ENCODE measurements around the gene CNFN. TPM values are rescaled to one million over a fixed set of nuclear protein-coding genes. Genes with fewer than 3 reads are reported as not detected.
A peak's percentile ranks its signal among the peaks of the same experiment; 100 is the strongest.

Gene CNFN, protein sequence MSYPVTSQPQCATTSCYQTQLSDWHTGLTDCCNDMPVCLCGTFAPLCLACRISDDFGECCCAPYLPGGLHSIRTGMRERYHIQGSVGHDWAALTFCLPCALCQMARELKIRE
- polyA plus RNA-seq = 10 to 100 TPM in 1 of 4 donors, 1 to 10 TPM in 3; 5.8 to 28.1 (median 9.0) TPM
- long read RNA-seq, donor 1, partial matches to known transcripts = 39 of 39 reads
- long read RNA-seq, donor 1, other reads (novel, unspliced or antisense) = 0 of 39 reads
- long read RNA-seq, donor 2, partial matches to known transcripts = 9 of 9 reads
- long read RNA-seq, donor 2, other reads (novel, unspliced or antisense) = 0 of 9 reads
- long read RNA-seq, donor 3, partial matches to known transcripts = 13 of 13 reads
- long read RNA-seq, donor 3, other reads (novel, unspliced or antisense) = 0 of 13 reads
- long read RNA-seq, donor 4 = 0 reads
- long read RNA-seq, donor 5, partial matches to known transcripts = 8 of 8 reads
- long read RNA-seq, donor 5, other reads (novel, unspliced or antisense) = 0 of 8 reads
- long read RNA-seq, donor 6, partial matches to known transcripts = 24 of 24 reads
- long read RNA-seq, donor 6, other reads (novel, unspliced or antisense) = 0 of 24 reads
- long read RNA-seq, donor 7 = 0 reads
- long read RNA-seq, donor 8 = 0 reads
- long read RNA-seq, donor 9 = 0 reads
- long read RNA-seq, donor 10, partial matches to known transcripts = 5 of 5 reads
- long read RNA-seq, donor 10, other reads (novel, unspliced or antisense) = 0 of 5 reads

- no peak within 1 kb of the TSS for H3K27ac ChIP-seq (ENCODE audit: low read depth in 1 of 3, low read length in 2 of 3)
- H3K9me3 ChIP-seq (ENCODE audit: control insufficient read depth in 2 of 2, insufficient read depth in 1 of 2, low read depth in 1 of 2, low read length in 1 of 2) = no peaks in the 10 kb centered on the region
- FAIRE-seq = no peak
- no peak for DNase-seq
- peaks cover 0 to 34% (median 0%) of the 10 kb centered on the region in 3 donors for H3K27me3 ChIP-seq (ENCODE audit: control insufficient read depth in 3 of 3, insufficient read depth in 3 of 3, low read length in 3 of 3)
- H3K4me3 ChIP-seq (ENCODE audit: low read depth in 1 of 3, low read length in 3 of 3) = no peak within 1 kb of the TSS
- WGBS, 3 donors = 49 to 54% (median 54%) methylated on average over 12 of the region's 12 CpGs
- no peaks in the 10 kb centered on the region for H3K36me3 ChIP-seq (ENCODE audit: control insufficient read depth in 3 of 3, insufficient read depth in 2 of 3, low read depth in 1 of 3, low read length in 3 of 3)
- H3K4me1 ChIP-seq (ENCODE audit: control insufficient read depth in 3 of 3, insufficient read depth in 2 of 3, low read depth in 1 of 3, low read length in 2 of 3) = peaks cover 0 to 6% (median 0%) of the 10 kb centered on the region in 3 donors
These were observed at the start of gene CNFN for GRCh38 chr19:42389899-42390298. TSS of gene CNFN (minus strand) at chr19:42390297. CDS start at chr19:42389037, 1,260 bp downstream.

DNA sequence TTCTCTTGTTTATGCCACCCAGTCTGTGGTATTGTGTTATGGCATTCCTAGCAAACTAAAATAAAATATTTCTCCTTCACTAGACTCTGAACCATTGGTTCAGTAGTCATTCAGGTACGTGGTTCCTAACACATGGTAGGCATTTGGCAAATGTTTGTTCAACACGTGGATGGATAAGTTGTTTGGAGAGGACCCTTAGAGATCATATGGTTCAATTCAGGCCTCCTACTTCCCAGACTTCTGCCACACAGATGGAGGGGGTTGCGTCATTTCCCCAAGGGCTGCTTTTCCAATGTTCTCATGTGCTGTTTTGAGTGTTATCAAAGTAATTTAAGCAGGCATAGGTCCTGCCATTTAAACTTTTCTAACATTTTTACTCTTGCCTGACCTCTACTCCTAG is 45.9 kb upstream of the CNFN start:
- DNase-seq (no peak), FAIRE-seq (no peak)
- WGBS, 3 donors = 78 to 80% (median 78%) methylated on average over 3 of the region's 3 CpGs
- Histone ChIP-seq H3K27me3 (ENCODE audit: control insufficient read depth in 3 of 3, insufficient read depth in 3 of 3, low read length in 3 of 3) (no peaks in the 10 kb centered on the region), H3K4me1 (ENCODE audit: control insufficient read depth in 3 of 3, insufficient read depth in 2 of 3, low read depth in 1 of 3, low read length in 2 of 3) (peaks cover 0 to 20% (median 3%) of the 10 kb centered on the region in 3 donors), H3K36me3 (ENCODE audit: control insufficient read depth in 3 of 3, insufficient read depth in 2 of 3, low read depth in 1 of 3, low read length in 3 of 3) (no peaks in the 10 kb centered on the region), H3K4me3 (ENCODE audit: low read depth in 1 of 3, low read length in 3 of 3) (no peak overlapping the region), H3K9me3 (ENCODE audit: control insufficient read depth in 2 of 2, insufficient read depth in 1 of 2, low read depth in 1 of 2, low read length in 1 of 2) (no peaks in the 10 kb centered on the region), H3K27ac (ENCODE audit: low read depth in 1 of 3, low read length in 2 of 3) (no peak overlapping the region)

DNA sequence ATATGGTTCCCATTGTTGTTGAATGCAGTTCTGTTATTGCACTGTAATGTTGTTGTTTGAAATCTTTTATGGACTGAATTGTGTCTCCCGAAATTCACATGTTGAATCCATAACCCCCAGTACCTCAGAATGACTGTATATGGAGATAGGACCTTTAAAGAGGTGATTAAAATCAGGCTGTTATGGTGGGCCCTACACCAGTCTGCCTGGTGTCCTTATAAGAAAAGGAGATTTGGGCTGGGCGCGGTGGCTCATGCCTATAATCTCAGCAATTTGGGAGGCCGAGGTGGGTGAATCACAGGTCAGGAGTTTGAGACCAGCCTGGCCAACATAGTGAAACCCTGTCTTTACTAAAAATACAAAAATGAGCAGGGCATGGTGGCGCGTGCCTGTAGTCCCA is 45.2 kb upstream of the CNFN start:
- no peak for DNase-seq
- 88 to 94% (median 93%) methylated on average over 6 of the region's 6 CpGs for WGBS, 3 donors
- H3K4me3 ChIP-seq (ENCODE audit: low read depth in 1 of 3, low read length in 3 of 3) = no peak overlapping the region
- no peak overlapping the region for H3K27ac ChIP-seq (ENCODE audit: low read depth in 1 of 3, low read length in 2 of 3)
- H3K9me3 ChIP-seq (ENCODE audit: control insufficient read depth in 2 of 2, insufficient read depth in 1 of 2, low read depth in 1 of 2, low read length in 1 of 2) = no peaks in the 10 kb centered on the region
- H3K36me3 ChIP-seq (ENCODE audit: control insufficient read depth in 3 of 3, insufficient read depth in 2 of 3, low read depth in 1 of 3, low read length in 3 of 3) = no peaks in the 10 kb centered on the region
- no peak for FAIRE-seq
- H3K4me1 ChIP-seq (ENCODE audit: control insufficient read depth in 3 of 3, insufficient read depth in 2 of 3, low read depth in 1 of 3, low read length in 2 of 3) = peaks cover 0 to 13% (median 3%) of the 10 kb centered on the region in 3 donors
- no peaks in the 10 kb centered on the region for H3K27me3 ChIP-seq (ENCODE audit: control insufficient read depth in 3 of 3, insufficient read depth in 3 of 3, low read length in 3 of 3)

DNA sequence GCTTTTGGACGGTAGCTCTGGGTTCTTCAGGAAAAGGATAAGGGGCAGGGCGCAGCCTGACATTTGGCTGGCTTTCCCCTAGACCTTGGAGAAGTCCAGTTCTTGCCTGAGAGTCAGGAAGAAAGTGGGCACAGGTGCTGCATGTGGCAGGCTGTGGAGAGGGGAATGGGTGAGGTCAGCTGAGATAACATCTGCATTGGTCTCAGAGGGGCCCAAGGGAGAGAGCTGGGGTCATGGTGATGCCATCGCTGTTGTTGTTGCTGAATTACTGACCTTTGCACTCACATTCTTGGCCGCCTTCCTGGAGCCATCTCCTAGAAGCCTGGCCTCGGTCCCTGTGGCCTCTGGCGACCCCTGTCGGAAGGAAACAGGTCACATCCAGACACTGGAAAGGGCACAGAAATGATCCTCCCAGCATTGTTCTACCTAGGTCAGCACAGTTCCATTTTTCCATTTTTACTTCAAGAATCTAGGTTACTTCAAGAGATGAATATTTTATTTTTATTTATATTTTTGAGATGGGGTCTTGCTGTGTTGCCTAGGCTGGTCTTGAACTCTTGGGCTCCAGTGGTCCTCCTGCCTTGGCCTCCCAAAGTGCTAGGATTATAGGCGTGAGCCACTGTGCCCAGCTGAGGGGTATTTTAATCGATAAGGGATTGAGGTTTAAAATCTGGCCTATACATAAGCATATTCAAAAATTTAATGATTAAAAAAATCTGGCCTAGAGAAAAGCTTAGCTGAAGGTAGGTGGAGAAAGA is 43.6 kb upstream of the CNFN start:
- no peaks in the 10 kb centered on the region for H3K9me3 ChIP-seq (ENCODE audit: control insufficient read depth in 2 of 2, insufficient read depth in 1 of 2, low read depth in 1 of 2, low read length in 1 of 2)
- FAIRE-seq (no peak), DNase-seq (peak; percentile 94)
- H3K27ac ChIP-seq (ENCODE audit: low read depth in 1 of 3, low read length in 2 of 3) = peak overlapping the region; percentile 27 to 63 (median 45)
- 28 to 40% (median 32%) methylated on average over 9 of the region's 9 CpGs for WGBS, 3 donors
- no peaks in the 10 kb centered on the region for H3K27me3 ChIP-seq (ENCODE audit: control insufficient read depth in 3 of 3, insufficient read depth in 3 of 3, low read length in 3 of 3)
- H3K36me3 ChIP-seq (ENCODE audit: control insufficient read depth in 3 of 3, insufficient read depth in 2 of 3, low read depth in 1 of 3, low read length in 3 of 3) = no peaks in the 10 kb centered on the region
- H3K4me1 ChIP-seq (ENCODE audit: control insufficient read depth in 3 of 3, insufficient read depth in 2 of 3, low read depth in 1 of 3, low read length in 2 of 3) = peaks cover 0 to 11% (median 3%) of the 10 kb centered on the region in 3 donors
- H3K4me3 ChIP-seq (ENCODE audit: low read depth in 1 of 3, low read length in 3 of 3) = no peak overlapping the region

- WGBS, 3 donors = 91 to 97% (median 95%) methylated on average over 1 of the region's 1 CpG
- Histone ChIP-seq H3K27ac (ENCODE audit: low read depth in 1 of 3, low read length in 2 of 3) (no peak overlapping the region), H3K4me3 (ENCODE audit: low read depth in 1 of 3, low read length in 3 of 3) (no peak overlapping the region), H3K9me3 (ENCODE audit: control insufficient read depth in 2 of 2, insufficient read depth in 1 of 2, low read depth in 1 of 2, low read length in 1 of 2) (no peaks in the 10 kb centered on the region), H3K4me1 (ENCODE audit: control insufficient read depth in 3 of 3, insufficient read depth in 2 of 3, low read depth in 1 of 3, low read length in 2 of 3) (peaks cover 0 to 8% (median 3%) of the 10 kb centered on the region in 3 donors), H3K27me3 (ENCODE audit: control insufficient read depth in 3 of 3, insufficient read depth in 3 of 3, low read length in 3 of 3) (no peaks in the 10 kb centered on the region), H3K36me3 (ENCODE audit: control insufficient read depth in 3 of 3, insufficient read depth in 2 of 3, low read depth in 1 of 3, low read length in 3 of 3) (no peaks in the 10 kb centered on the region)
- DNase-seq (no peak), FAIRE-seq (no peak)
These were observed 41.4 kb upstream of the CNFN start for GRCh38 chr19:42431486-42431885.

- Histone ChIP-seq H3K4me3 (ENCODE audit: low read depth in 1 of 3, low read length in 3 of 3) (no peak overlapping the region), H3K9me3 (ENCODE audit: control insufficient read depth in 2 of 2, insufficient read depth in 1 of 2, low read depth in 1 of 2, low read length in 1 of 2) (peaks cover 0 to 7% of the 10 kb centered on the region in 2 donors), H3K27me3 (ENCODE audit: control insufficient read depth in 3 of 3, insufficient read depth in 3 of 3, low read length in 3 of 3) (no peaks in the 10 kb centered on the region), H3K36me3 (ENCODE audit: control insufficient read depth in 3 of 3, insufficient read depth in 2 of 3, low read depth in 1 of 3, low read length in 3 of 3) (no peaks in the 10 kb centered on the region), H3K27ac (ENCODE audit: low read depth in 1 of 3, low read length in 2 of 3) (no peak overlapping the region), H3K4me1 (ENCODE audit: control insufficient read depth in 3 of 3, insufficient read depth in 2 of 3, low read depth in 1 of 3, low read length in 2 of 3) (peaks cover 0 to 22% (median 3%) of the 10 kb centered on the region in 3 donors)
- FAIRE-seq (no peak), DNase-seq (no peak)
- WGBS, 3 donors = 84 to 91% (median 90%) methylated on average over 3 of the region's 3 CpGs
These were observed 38.6 kb upstream of the CNFN start for GRCh38 chr19:42428676-42429075.

- Histone ChIP-seq H3K27me3 (ENCODE audit: control insufficient read depth in 3 of 3, insufficient read depth in 3 of 3, low read length in 3 of 3) (no peaks in the 10 kb centered on the region), H3K27ac (ENCODE audit: low read depth in 1 of 3, low read length in 2 of 3) (no peak within 1 kb of the TSS), H3K4me3 (ENCODE audit: low read depth in 1 of 3, low read length in 3 of 3) (no peak within 1 kb of the TSS), H3K9me3 (ENCODE audit: control insufficient read depth in 2 of 2, insufficient read depth in 1 of 2, low read depth in 1 of 2, low read length in 1 of 2) (peaks cover 0 to 7% of the 10 kb centered on the region in 2 donors), H3K36me3 (ENCODE audit: control insufficient read depth in 3 of 3, insufficient read depth in 2 of 3, low read depth in 1 of 3, low read length in 3 of 3) (no peaks in the 10 kb centered on the region), H3K4me1 (ENCODE audit: control insufficient read depth in 3 of 3, insufficient read depth in 2 of 3, low read depth in 1 of 3, low read length in 2 of 3) (peaks cover under 1 to 21% (median 4%) of the 10 kb centered on the region in 3 donors)
- 69 to 85% (median 78%) methylated on average over 4 of the region's 4 CpGs for WGBS, 3 donors
- FAIRE-seq (no peak), DNase-seq (no peak)
These were observed 37.2 kb upstream of the CNFN start, which contains the start of gene LIPE for GRCh38 chr19:42427313-42427712. TSS of gene LIPE (minus strand) at chr19:42427388. CDS start at chr19:42427149, 239 bp downstream.

- DNase-seq (no peak), FAIRE-seq (no peak)
These were observed 36.5 kb upstream of the CNFN start for GRCh38 chr19:42426643-42427042.

More at GRCh38 chr19:42426643-42427042, 36.5 kb upstream of the CNFN start:
- WGBS, 3 donors = 93 to 97% (median 97%) methylated on average over 3 of the region's 3 CpGs
- H3K9me3 ChIP-seq (ENCODE audit: control insufficient read depth in 2 of 2, insufficient read depth in 1 of 2, low read depth in 1 of 2, low read length in 1 of 2) = peaks cover 0 to 7% of the 10 kb centered on the region in 2 donors
- H3K27ac ChIP-seq (ENCODE audit: low read depth in 1 of 3, low read length in 2 of 3) = no peak overlapping the region
- H3K36me3 ChIP-seq (ENCODE audit: control insufficient read depth in 3 of 3, insufficient read depth in 2 of 3, low read depth in 1 of 3, low read length in 3 of 3) = no peaks in the 10 kb centered on the region
- H3K27me3 ChIP-seq (ENCODE audit: control insufficient read depth in 3 of 3, insufficient read depth in 3 of 3, low read length in 3 of 3) = no peaks in the 10 kb centered on the region
- H3K4me3 ChIP-seq (ENCODE audit: low read depth in 1 of 3, low read length in 3 of 3) = no peak overlapping the region
- peaks cover 3 to 27% (median 10%) of the 10 kb centered on the region in 3 donors for H3K4me1 ChIP-seq (ENCODE audit: control insufficient read depth in 3 of 3, insufficient read depth in 2 of 3, low read depth in 1 of 3, low read length in 2 of 3)
